ENCODE data around the gene BCAS4. TPM values are rescaled to one million over a fixed set of nuclear protein-coding genes. Genes with fewer than 3 reads are reported as not detected.

The BCAS4 gene
- total RNA-seq, 1 donor from 2014 or later: 7.8 TPM

GRCh38 chr20:50848341-50848808 is 53.5 kb downstream of the BCAS4 start:
- Mint-ChIP-seq H3K27ac (peak overlapping the region; percentile 44), H3K4me3 (no peak overlapping the region), H3K27me3 (ENCODE audit: insufficient read depth) (no peaks in the 10 kb centered on the region), H3K4me1 (ENCODE audit: low read depth) (peaks cover 10% of the 10 kb centered on the region), H3K9me3 (no peaks in the 10 kb centered on the region), H3K36me3 (ENCODE audit: low read depth) (no peaks in the 10 kb centered on the region)
- intact Hi-C loops (cut with micrococcal nuclease): no loop called here
- no peak for DNase-seq (ENCODE audit: low spot score)

GRCh38 chr20:50848846-50849673 is 54.2 kb downstream of the BCAS4 start:
- Mint-ChIP-seq H3K9me3 (no peaks in the 10 kb centered on the region), H3K27me3 (ENCODE audit: insufficient read depth) (no peaks in the 10 kb centered on the region), H3K36me3 (ENCODE audit: low read depth) (no peaks in the 10 kb centered on the region), H3K27ac (no peak overlapping the region), H3K4me3 (no peak overlapping the region), H3K4me1 (ENCODE audit: low read depth) (peaks cover 10% of the 10 kb centered on the region)
- intact Hi-C loops (cut with micrococcal nuclease): no loop called here
- no peak for DNase-seq (ENCODE audit: low spot score)

GRCh38 chr20:50850721-50851286 is 55.9 kb downstream of the BCAS4 start:
- intact Hi-C loops (cut with micrococcal nuclease): no loop called here
- H3K4me3 Mint-ChIP-seq: no peak overlapping the region
- no peak for DNase-seq (ENCODE audit: low spot score)

GRCh38 chr20:50852085-50852484 is 57.2 kb downstream of the BCAS4 start:
- Mint-ChIP-seq H3K27ac (peak overlapping the region; percentile 23), H3K9me3 (no peaks in the 10 kb centered on the region), H3K4me3 (no peak overlapping the region), H3K4me1 (ENCODE audit: low read depth) (no peaks in the 10 kb centered on the region), H3K36me3 (ENCODE audit: low read depth) (no peaks in the 10 kb centered on the region), H3K27me3 (ENCODE audit: insufficient read depth) (no peaks in the 10 kb centered on the region)
- DNase-seq (ENCODE audit: low spot score): no peak
- intact Hi-C loops (cut with micrococcal nuclease): no loop called here

More at GRCh38 chr20:50850721-50851286, 55.9 kb downstream of the BCAS4 start:
- Mint-ChIP-seq H3K4me1 (ENCODE audit: low read depth) (no peaks in the 10 kb centered on the region), H3K36me3 (ENCODE audit: low read depth) (no peaks in the 10 kb centered on the region), H3K9me3 (no peaks in the 10 kb centered on the region), H3K27ac (no peak overlapping the region), H3K27me3 (ENCODE audit: insufficient read depth) (no peaks in the 10 kb centered on the region)

- Mint-ChIP-seq H3K9me3 (no peaks in the 10 kb centered on the region), H3K27ac (no peak overlapping the region), H3K27me3 (ENCODE audit: insufficient read depth) (no peaks in the 10 kb centered on the region), H3K4me3 (no peak overlapping the region), H3K4me1 (ENCODE audit: low read depth) (no peaks in the 10 kb centered on the region), H3K36me3 (ENCODE audit: low read depth) (no peaks in the 10 kb centered on the region)
- intact Hi-C loops (cut with micrococcal nuclease): no loop called here
- DNase-seq (ENCODE audit: low spot score): no peak
Observed at GRCh38 chr20:50854506-50855249, 59.8 kb downstream of the BCAS4 start.

- Mint-ChIP-seq H3K4me1 (ENCODE audit: low read depth) (no peaks in the 10 kb centered on the region), H3K9me3 (no peaks in the 10 kb centered on the region), H3K27me3 (ENCODE audit: insufficient read depth) (no peaks in the 10 kb centered on the region), H3K4me3 (no peak overlapping the region), H3K36me3 (ENCODE audit: low read depth) (no peaks in the 10 kb centered on the region), H3K27ac (no peak overlapping the region)
- intact Hi-C loops (cut with micrococcal nuclease): no loop called here
- DNase-seq (ENCODE audit: low spot score): no peak
Observed at GRCh38 chr20:50855498-50856474, 60.9 kb downstream of the BCAS4 start.

GRCh38 chr20:50856475-50857041 is 61.7 kb downstream of the BCAS4 start:
- Mint-ChIP-seq H3K4me1 (ENCODE audit: low read depth) (no peaks in the 10 kb centered on the region), H3K4me3 (no peak overlapping the region), H3K36me3 (ENCODE audit: low read depth) (no peaks in the 10 kb centered on the region), H3K9me3 (no peaks in the 10 kb centered on the region), H3K27me3 (ENCODE audit: insufficient read depth) (no peaks in the 10 kb centered on the region), H3K27ac (no peak overlapping the region)
- intact Hi-C loops (cut with micrococcal nuclease): no loop called here
- no peak for DNase-seq (ENCODE audit: low spot score)

GRCh38 chr20:50857348-50857747 is 62.5 kb downstream of the BCAS4 start:
- H3K4me3 Mint-ChIP-seq: no peak overlapping the region
- H3K27me3 Mint-ChIP-seq (ENCODE audit: insufficient read depth): no peaks in the 10 kb centered on the region
- no peaks in the 10 kb centered on the region for H3K36me3 Mint-ChIP-seq (ENCODE audit: low read depth)
- intact Hi-C loops (cut with micrococcal nuclease): no loop called here
- H3K27ac Mint-ChIP-seq: no peak overlapping the region
- H3K4me1 Mint-ChIP-seq (ENCODE audit: low read depth): no peaks in the 10 kb centered on the region
- H3K9me3 Mint-ChIP-seq: no peaks in the 10 kb centered on the region
- no peak for DNase-seq (ENCODE audit: low spot score)

- Mint-ChIP-seq H3K4me3 (no peak overlapping the region), H3K36me3 (ENCODE audit: low read depth) (no peaks in the 10 kb centered on the region), H3K27ac (no peak overlapping the region), H3K9me3 (no peaks in the 10 kb centered on the region), H3K4me1 (ENCODE audit: low read depth) (no peaks in the 10 kb centered on the region), H3K27me3 (ENCODE audit: insufficient read depth) (no peaks in the 10 kb centered on the region)
- intact Hi-C loops (cut with micrococcal nuclease): no loop called here
- DNase-seq (ENCODE audit: low spot score): no peak
Observed at GRCh38 chr20:50858525-50858924, 63.7 kb downstream of the BCAS4 start.

- Mint-ChIP-seq H3K27ac (no peak overlapping the region), H3K36me3 (ENCODE audit: low read depth) (no peaks in the 10 kb centered on the region), H3K4me3 (no peak overlapping the region), H3K27me3 (ENCODE audit: insufficient read depth) (no peaks in the 10 kb centered on the region), H3K9me3 (no peaks in the 10 kb centered on the region), H3K4me1 (ENCODE audit: low read depth) (no peaks in the 10 kb centered on the region)
- intact Hi-C loops (cut with micrococcal nuclease): no loop called here
- no peak for DNase-seq (ENCODE audit: low spot score)
Observed at GRCh38 chr20:50859161-50859560, 64.3 kb downstream of the BCAS4 start.

- Mint-ChIP-seq H3K27me3 (ENCODE audit: insufficient read depth) (no peaks in the 10 kb centered on the region), H3K36me3 (ENCODE audit: low read depth) (no peaks in the 10 kb centered on the region), H3K4me1 (ENCODE audit: low read depth) (no peaks in the 10 kb centered on the region), H3K27ac (no peak overlapping the region), H3K4me3 (no peak overlapping the region), H3K9me3 (no peaks in the 10 kb centered on the region)
- DNase-seq (ENCODE audit: low spot score): no peak
- intact Hi-C loops (cut with micrococcal nuclease): no loop called here
Observed at GRCh38 chr20:50861012-50861411, 66.2 kb downstream of the BCAS4 start.

- intact Hi-C loops (cut with micrococcal nuclease): no loop called here
- DNase-seq (ENCODE audit: low spot score): no peak
- Mint-ChIP-seq H3K27me3 (ENCODE audit: insufficient read depth) (no peaks in the 10 kb centered on the region), H3K9me3 (no peaks in the 10 kb centered on the region), H3K27ac (no peak overlapping the region), H3K4me1 (ENCODE audit: low read depth) (no peaks in the 10 kb centered on the region), H3K36me3 (ENCODE audit: low read depth) (no peaks in the 10 kb centered on the region), H3K4me3 (no peak overlapping the region)
Observed at GRCh38 chr20:50862546-50862945, 67.7 kb downstream of the BCAS4 start.

Data from activated T-helper 1 cell treated with anti-CD3 and anti-CD28 coated beads, Interleukin-12 subunit alpha, Interleukin-12 subunit beta, Interleukin-2, Interleukin-4 antibody, amounts not matched to agents 30 ng/mL and 10 ng/mL and 1 ng/mL, durations not matched to agents 14 hours and 24 hours and 36 hours (primary cell).